ENCODE results near the gene TTPAL. TPM values are rescaled to one million over a fixed set of nuclear protein-coding genes. Genes with fewer than 3 reads are reported as not detected.

TTPAL gene
- polyA plus RNA-seq, 1 of the 3 experiments (the other 2 are of a cell fraction) = 5.7 TPM

DNA sequence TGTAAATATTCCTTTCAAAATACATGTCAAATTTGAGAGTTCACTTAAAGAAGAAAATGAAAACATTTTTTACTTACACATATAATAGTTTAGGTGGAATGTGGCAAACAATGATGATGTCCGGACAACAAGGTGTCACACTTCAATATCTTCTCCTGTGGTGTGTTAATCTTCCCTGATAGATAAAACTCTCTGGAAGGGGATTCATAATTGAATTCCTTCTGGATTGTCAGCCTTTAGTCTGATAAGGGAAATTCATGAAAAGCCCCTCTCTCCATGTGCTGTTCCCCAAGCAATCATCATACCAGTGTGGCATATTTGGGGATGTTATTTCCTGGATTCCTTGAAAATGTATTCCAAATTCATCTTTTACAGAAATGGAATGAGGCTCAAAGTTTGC is 47.2 kb downstream of the TTPAL start (continued):
- TF ChIP-seq CTCF (IDR thresholded peaks at IDR 0.05) (no peak), YY1 (IDR thresholded peaks at IDR 0.05; ENCODE audit: low read depth) (no peak), SMC3 (IDR thresholded peaks at IDR 0.05; ENCODE audit: low read depth, low read length) (no peak), NRF1 (IDR thresholded peaks at IDR 0.05; ENCODE audit: low read depth, low read length) (no peak), RAD21 (IDR thresholded peaks at IDR 0.05; ENCODE audit: low read length) (no peak)

- Histone ChIP-seq H3K27ac (ENCODE audit: low read depth in 2 of 2, low read length in 1 of 2) (no peak overlapping the region), H3K36me3 (replicated peaks in 1 of 2; ENCODE audit: control insufficient read depth in 1 of 2, insufficient read depth in 2 of 2, low read length in 1 of 2) (no peaks in the 10 kb centered on the region), H3K4me2 (no peak overlapping the region), H3K27me3 (ENCODE audit: insufficient read depth) (no peaks in the 10 kb centered on the region), H3K9me2 (no peaks in the 10 kb centered on the region), H3K9me3 (no peaks in the 10 kb centered on the region), H4K20me1 (ENCODE audit: insufficient read depth) (peaks cover 25% of the 10 kb centered on the region; the same call in 1 of the 2 replicates), H3K9ac (no peak overlapping the region), H3K79me2 (ENCODE audit: insufficient read depth) (peaks cover 31% of the 10 kb centered on the region), H3F3A (replicated peaks; ENCODE audit: insufficient read depth) (no peaks in the 10 kb centered on the region), H3K4me1 (ENCODE audit: control insufficient read depth in 1 of 2, insufficient read depth in 2 of 2, low read depth in 1 of 2, low read length in 1 of 2) (peaks cover 4 to 11% of the 10 kb centered on the region in 2 experiments; a peak in 3 of 4 replicates), H3K4me3 (ENCODE audit: low read depth in 2 of 2, low read length in 1 of 2) (no peak overlapping the region), H2AFZ (ENCODE audit: low read depth) (no peak overlapping the region)
- TF ChIP-seq USF1 (IDR thresholded peaks at IDR 0.05; ENCODE audit: borderline replicate concordance, low read depth) (no peak), EZH2phosphoT487 (IDR thresholded peaks at IDR 0.05; ENCODE audit: borderline replicate concordance, low read depth) (no peak), TAF1 (IDR thresholded peaks at IDR 0.05; ENCODE audit: borderline replicate concordance, low read depth, low read length) (no peak), SMC3 (IDR thresholded peaks at IDR 0.05; ENCODE audit: low read depth, low read length) (no peak), POLR2AphosphoS5 (IDR thresholded peaks at IDR 0.05; ENCODE audit: low read depth, low read length) (no peak), REST (IDR thresholded peaks at IDR 0.05; ENCODE audit: low read depth, low read length) (no peak), FOSL2 (IDR thresholded peaks at IDR 0.05; ENCODE audit: borderline replicate concordance, low read depth) (no peak), PBX3 (IDR thresholded peaks at IDR 0.05) (no peak), RCOR1 (IDR thresholded peaks at IDR 0.05; ENCODE audit: low read length) (no peak), TCF12 (IDR thresholded peaks at IDR 0.05) (no peak), RFX5 (IDR thresholded peaks at IDR 0.05; ENCODE audit: low read length) (no peak), IRF3 (IDR thresholded peaks at IDR 0.05; ENCODE audit: low read depth, low read length) (no peak), YY1 (IDR thresholded peaks at IDR 0.05; ENCODE audit: low read depth) (no peak), JUND (IDR thresholded peaks at IDR 0.05) (no peak), CHD2 (IDR thresholded peaks at IDR 0.05; ENCODE audit: low read length, partially characterized antibody) (no peak), FOXM1 (IDR thresholded peaks at IDR 0.05; ENCODE audit: low read depth) (no peak), RXRA (IDR thresholded peaks at IDR 0.05; ENCODE audit: borderline replicate concordance, low read depth) (no peak), NFIC (IDR thresholded peaks at IDR 0.05; ENCODE audit: borderline replicate concordance) (no peak)
- TF ChIP-seq, protein P1, sequence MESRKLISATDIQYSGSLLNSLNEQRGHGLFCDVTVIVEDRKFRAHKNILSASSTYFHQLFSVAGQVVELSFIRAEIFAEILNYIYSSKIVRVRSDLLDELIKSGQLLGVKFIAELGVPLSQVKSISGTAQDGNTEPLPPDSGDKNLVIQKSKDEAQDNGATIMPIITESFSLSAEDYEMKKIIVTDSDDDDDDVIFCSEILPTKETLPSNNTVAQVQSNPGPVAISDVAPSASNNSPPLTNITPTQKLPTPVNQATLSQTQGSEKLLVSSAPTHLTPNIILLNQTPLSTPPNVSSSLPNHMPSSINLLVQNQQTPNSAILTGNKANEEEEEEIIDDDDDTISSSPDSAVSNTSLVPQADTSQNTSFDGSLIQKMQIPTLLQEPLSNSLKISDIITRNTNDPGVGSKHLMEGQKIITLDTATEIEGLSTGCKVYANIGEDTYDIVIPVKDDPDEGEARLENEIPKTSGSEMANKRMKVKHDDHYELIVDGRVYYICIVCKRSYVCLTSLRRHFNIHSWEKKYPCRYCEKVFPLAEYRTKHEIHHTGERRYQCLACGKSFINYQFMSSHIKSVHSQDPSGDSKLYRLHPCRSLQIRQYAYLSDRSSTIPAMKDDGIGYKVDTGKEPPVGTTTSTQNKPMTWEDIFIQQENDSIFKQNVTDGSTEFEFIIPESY (IDR thresholded peaks at IDR 0.05; ENCODE audit: borderline replicate concordance, low read depth) = no peak
- POLR2A ChIA-PET = no interaction called here
- DNase-seq = no peak
- WGBS (ENCODE audit: low lambda C conversion rate) = 57% methylated on average over 4 of the region's 4 CpGs
- CTCF ChIA-PET = interaction anchor here (0.8 kb wide), 1 partner anchor 79 kb away, joined by 3 read pairs; no protein-coding TSS in a partner anchor
Observed at GRCh38 chr20:44523746-44524145, 48.1 kb downstream of the TTPAL start.
